SIG-M5 treated with dmso at 0.1 percent for 504 hours (cell line): ENCODE measurements around the gene CCS.
A peak's percentile ranks its signal among the peaks of the same experiment; 100 is the strongest.
"Not testable (repeated sequence)": the region's sequence is repeated elsewhere in the genome, so short reads cannot be mapped to it uniquely, and the experiment has no call there.

Experiments used
- DNase-seq: peaks from one replicate; lab custom pipeline; 2025; ENCODE audit not compliant: unreplicated experiment; lab: John Stamatoyannopoulos, UW

CCS gene

DNA sequence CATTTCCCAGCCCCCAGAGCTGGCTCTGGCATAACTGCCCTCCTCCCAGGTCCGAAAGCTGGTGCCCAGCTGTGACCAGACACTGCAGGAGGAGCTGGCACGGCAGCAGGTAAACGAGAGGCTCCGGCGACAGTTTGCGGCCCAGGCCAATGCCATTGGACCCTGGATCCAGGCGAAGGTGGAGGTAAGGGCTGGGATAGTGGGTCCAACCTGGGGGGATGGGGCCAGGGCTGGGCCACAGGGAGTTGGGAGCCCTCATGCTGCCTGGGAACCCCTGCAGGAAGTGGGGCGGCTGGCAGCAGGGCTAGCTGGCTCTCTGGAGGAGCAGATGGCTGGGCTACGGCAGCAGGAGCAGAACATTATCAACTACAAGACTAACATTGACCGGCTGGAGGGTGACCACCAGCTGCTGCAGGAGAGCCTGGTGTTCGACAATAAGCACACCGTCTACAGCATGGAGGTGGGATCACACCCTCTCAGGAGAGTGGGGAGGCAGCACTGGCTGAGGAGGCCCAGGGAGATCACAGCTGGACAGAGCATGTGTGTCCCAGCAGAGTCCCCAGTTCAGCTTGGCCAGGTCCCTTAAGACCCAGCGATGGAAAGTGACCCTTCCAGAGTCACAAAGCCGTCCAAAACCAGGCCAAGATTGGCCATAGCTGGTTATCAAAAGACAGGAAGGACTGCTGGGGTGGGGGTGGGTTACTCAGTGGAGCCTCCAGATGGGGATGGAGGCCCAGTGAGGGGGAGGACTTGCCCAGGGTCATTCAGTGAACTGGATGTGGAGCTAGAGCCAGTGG is 31.6 kb upstream of the CCS start:
- DNase-seq = no peak

DNA sequence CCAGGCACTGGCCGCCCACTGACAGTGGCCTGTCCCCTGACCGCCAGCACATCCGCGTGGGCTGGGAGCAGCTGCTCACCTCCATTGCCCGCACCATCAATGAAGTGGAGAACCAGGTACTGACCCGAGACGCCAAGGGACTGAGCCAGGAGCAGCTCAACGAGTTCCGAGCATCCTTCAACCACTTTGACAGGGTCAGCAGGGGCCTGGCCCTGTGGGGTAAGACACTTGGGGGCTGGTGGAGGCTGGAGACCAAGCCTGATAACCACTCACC is 31.1 kb upstream of the CCS start:
- DNase-seq = no peak

DNA sequence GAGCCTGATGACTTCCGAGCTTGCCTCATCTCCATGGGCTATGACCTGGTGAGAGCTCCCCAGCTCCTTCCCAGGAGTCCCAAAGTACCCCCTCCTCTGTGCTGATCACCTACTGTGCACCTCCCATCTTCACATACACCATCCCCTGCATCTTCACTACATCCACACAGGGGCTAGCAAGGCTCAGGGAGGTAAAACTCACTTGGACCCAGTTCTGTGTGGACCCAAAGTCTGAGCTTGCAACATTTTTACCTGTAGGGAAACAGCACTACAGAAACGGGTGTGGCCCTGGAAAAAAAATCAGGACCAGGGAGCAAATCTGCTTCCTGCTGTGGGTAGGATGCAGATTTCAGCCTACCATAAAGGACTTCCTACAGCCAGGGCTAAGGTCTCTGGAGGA is 30.7 kb upstream of the CCS start:
- no peak for DNase-seq

DNA sequence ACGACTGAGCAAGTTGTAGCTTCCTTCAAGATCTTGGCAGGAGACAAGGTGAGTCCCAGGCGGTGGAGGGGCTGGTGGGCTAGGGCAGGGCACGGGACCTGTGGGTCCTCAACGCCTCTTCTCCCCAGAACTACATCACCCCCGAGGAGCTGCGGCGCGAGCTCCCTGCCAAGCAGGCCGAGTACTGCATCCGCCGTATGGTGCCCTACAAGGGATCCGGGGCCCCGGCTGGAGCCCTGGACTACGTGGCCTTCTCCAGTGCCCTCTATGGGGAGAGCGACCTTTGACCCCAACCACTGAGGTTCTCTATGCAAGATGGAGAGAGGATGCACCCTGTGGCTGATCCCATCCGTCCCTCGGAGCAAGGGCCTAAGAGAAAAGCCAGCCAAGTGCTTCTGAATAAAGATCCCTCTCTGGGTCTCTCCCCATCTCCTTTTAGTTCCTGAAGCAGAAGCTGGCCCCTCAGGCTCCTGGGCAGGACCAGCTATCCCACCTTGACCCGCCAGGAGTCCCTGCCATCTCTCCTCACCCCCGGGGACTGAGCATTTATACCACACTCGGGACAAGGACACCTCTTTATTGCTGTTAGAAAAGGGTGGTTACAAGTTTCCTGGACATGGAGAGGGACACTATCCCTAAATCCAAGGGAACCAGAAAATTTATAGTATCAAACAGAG is 29.9 kb upstream of the CCS start:
- DNase-seq = no peak

DNA sequence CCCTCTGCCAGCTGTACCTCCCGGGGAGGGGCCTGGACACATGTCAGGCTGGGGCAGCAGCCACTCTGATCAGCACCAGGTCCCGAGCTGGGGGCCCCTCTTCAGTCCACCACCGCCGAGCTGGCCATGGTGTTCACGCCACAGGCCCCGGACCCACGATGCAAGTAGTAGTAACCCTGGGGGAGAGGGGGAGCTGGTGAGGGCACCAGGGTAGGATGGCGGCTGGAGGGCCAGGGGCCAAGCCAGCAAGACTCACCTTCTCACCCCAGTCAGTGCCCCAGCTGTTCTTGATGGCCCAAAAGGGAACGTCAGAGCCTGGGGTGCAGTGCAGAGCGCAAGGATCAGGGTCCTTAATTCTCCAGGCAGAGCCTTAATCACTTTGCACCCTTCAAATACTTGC is 29.2 kb upstream of the CCS start:
- DNase-seq = no peak

DNA sequence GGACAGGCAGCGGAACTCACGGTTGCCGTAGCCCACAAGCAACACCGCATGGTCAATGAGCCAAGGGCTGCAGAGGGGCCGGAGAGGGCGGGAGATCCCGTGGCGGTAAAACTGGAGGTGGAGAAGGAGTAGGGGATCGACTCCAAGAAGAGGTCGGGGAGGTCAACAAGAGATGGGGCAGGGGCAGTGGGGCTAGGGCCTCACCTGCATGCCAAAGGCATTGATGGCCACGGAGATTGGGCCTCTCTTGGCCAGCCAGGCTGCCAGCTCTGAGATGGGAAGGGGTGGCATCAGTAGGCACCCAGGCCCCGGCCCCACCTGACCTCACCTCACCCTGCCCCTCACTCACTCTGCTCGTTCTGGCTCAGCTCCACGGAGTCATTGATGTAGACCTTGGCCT is 28.4 kb upstream of the CCS start:
- DNase-seq = no peak

DNA sequence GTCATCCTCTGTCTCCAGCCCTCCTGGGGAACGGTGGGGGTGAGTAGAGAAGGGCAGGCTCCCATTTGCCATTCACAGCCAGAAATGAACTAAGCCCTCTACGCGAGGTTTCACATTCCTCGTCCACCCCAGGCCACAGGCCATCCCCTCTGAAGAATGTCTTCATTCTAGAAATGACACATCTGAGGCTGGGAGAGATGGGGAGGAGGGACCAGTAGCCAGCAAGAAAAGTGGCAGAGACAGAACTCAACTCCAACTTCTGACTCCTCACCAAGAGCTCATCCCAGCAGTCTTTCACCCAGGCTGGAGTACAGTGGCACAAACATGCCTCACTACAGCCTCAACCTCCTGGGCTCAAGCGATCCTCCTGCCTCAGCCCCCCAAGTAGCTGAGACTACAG is 28.0 kb upstream of the CCS start:
- no peak for DNase-seq

DNA sequence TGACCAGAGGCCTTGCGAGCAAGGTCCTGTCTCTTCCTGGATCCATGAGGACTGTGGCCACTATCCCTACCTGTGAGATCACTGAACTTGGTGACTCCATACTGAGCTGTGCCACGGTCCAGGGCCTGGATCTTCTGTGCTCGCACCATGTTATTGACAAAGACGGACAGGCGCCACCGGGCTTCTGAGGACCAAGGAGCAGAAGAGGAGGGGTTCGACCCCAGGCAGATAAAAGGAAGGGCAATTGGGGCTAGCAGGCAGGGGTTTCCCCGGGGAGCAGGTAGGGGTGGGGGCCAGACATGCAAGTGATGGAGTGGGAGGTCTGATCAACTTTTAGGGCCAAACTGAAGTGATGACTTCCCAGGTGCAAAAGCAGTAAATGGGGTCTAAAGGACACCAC is 26.8 kb upstream of the CCS start:
- no peak for DNase-seq

DNA sequence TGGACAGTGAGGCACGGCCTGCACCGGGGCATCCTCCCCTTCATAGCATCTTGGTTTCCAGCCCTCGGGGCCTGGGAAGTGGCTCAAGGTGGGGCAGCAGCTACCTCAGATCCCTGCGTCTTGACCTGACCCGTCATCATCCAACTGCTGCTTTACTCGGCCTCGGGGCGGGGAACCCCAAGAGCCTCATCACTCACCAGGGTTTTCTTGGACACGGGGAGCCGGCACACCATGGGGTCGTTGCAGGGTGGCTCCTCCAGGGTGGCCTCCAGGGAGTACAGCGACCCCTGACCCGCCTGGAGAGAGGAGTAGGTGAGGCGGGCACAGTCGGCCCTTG is 25.2 kb upstream of the CCS start:
- DNase-seq = no peak

DNA sequence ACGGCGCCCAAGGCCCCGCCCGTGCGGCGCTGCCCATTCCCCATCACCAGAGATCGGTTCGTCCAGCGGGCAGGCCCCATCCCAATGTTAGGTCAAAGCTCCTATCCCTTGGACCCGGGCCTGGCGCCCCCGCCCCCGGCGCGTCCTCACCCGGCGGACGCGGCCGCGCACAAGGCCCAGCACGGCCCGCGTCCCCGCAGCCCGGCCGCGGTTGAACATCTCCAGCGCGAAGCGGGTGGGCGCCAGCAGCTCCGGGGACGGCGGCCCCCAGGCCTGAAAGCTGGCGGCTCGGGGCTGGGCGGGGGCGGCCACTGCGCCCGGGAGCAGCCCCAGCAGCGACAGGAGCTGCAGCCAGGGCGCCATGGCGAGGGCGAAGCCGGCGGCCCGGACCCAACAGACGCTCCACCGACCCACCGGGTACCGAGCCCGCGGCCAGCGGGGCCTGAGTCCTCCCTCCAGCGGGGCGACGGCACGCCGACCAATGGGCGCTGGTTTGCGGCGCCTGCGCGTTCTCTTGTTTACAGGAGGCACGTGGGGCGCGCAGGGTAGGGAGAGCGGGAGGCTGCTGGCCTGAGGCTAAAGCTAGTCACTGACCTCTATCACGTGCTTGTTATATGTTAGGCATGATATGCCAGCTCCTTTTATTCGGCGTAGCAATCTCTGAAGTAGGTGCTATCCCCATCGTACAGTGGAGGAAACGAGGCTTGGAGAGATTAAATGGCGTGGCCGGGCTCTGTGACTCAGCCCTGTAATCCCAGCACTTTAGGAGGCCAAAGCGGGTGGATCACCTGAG is 24.7 kb upstream of the CCS start, which contains the start of gene CTSF:
TSS of gene CTSF (minus strand) at position 483 of the 793 bp plus-strand sequence. CDS start at position 363, 120 bp downstream.
- DNase-seq = peak; percentile 33

DNA sequence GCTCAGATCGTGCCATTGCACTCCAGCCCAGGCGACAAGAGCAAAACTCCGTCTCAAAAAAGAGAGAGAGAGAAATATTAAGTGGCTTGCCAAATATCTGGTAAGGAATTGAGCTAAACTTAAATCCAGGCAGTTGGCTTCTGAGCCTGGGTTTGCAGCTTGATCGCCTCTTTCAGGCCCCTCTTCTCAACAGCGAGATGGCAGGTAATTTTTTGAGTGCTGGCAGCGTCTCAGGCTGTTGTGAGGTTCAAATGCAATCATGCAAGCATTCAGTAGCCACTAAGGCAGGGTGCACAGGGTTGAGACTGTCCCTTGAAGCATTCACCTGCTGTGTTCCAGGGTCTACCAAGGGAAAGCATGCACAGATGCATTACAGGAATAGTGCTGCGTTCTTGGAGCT is 23.9 kb upstream of the CCS start:
- no peak for DNase-seq

DNA sequence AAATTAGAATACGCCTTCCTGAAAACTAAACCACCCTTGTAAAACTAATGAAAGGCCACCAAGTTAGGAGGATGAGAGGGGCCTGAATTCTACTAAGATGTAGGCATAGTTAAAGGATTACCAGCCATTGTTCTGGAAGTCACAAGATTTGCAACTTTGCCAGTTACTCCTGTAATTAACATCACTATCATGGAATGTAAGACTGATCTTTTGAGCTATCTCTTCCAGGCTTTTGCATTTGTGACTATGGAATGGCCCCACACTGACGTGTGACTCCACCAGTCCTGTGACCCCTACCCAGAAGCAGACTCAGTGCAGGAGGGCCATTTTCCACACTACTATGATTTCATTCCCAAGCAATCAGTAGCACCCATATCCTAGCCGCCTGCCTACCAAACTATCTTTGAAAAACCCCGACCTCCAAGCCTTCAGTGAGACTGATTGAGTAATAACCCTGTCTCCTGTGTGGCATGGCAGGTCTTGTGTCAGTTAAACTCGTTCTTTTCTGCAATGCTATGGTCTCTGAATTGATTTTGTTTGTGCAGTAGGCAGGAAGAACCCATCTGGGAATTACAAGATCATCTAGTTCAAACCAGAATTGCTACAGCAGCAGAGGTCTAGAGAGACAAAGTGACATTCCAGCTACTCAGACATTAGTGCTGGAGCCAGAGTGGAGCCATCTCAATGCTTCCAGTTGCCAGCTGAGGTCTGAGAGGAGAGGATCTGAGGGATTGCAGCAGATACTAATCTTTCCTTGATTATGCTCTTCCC is 22.7 kb upstream of the CCS start:
- no peak for DNase-seq

DNA sequence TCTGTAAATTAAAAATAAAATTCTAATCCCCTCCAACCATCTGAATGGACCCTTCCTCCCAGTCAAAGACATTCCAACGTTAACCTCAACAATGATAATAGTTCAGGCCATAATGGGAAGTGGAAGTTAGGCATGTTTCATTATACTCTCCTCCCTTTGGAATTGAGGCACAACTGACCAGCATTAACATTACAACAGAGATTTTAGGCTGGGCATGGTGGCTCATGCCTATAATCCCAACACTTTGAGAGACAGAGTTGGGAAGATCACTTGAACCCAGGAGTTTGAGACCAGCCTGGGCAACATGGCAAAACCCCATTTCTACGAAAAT is 22.2 kb upstream of the CCS start:
- DNase-seq = no peak

DNA sequence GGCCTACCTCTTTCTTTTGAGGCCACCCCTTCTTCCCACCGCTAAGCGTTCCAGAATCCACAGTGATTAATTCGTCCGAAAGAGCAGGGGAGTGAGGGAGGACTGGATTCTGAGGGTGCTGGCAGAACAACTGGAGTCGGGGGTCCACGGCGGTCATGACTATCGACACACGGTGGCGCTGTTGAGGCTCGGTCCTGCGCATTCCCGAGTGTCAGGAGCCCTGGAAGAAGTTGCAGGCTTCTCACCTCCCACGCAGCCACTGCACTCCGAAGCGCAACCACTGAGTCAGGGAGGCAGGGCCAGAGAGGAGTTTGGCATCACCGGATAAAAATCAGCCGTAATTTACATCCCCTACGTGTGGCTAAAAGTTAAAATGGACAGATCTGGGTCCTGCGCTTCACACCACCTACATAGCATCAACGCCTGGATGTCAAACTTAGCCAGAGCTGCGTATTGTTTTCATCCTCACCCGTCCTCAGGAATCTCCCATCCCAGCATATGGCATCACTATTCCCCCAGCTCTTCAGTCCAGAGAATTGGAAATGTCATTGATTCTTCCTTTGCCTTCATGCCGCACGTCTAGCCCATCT is 13.9 kb upstream of the CCS start:
- no peak for DNase-seq

DNA sequence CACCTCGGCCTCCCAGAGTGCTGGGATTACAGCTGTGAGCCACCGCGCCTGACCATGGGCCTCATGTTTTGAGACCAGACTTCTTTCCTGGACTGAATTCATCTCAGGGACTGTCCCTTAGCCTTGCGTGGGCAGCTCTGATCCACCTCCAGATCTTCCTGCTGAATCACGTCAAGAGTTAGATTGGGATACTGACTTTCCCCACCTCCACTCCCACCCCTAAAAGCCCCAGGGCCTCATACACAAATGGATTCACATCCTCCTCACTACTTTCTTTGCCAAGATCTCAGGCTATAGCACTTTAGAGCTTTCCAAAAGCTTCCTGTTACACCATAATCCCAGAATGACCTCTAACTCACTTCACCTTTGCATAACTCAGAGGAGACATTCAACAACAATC is 12.2 kb upstream of the CCS start:
- DNase-seq = no peak

DNA sequence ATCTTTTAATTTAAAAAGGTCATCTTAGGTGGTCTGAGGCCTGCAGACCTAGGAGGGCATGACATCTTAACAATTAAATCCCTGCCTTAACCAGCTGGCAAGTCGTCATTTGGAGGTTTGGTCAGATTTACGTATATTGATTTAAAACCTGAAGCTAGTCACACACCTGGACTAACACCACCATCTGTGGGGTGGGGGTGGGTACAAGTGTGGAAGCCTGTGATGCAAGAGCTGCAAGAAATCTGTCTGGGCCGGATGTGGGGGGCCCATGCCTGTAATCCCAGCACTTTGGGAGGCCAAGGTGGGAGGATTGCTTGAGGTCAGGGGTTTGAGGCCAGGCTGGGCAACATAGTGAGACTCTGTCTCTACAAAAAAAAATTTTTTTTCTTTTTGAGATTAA is 11.7 kb upstream of the CCS start:
- DNase-seq = no peak

DNA sequence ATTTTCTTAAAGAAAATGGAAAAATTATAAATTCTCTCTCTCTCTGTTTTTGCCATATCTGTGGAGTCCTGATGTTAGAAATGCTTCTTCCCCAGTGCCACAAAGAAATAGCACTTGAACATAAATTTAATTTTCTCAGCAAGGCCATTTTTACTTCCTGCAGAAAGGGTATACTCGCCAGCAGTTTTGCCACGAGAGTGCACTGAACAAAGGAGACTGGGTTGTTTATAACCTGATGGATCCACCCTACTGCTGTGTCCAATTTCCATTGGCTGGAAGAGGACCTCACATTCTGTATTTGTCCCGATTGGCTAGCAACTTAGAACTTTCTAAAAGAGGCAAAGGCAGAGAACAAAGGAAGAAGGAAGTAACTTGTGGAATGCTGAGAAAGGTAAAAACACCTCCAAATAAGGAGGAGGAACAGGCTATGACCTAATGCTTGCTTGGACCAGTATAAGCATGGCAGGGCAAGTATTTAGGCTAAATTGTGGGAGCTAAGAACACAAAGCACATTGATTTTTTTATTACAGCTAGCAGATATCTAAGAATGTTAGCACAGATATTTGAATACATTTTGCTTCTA is 10.3 kb upstream of the CCS start:
- DNase-seq = not testable (repeated sequence)

DNA sequence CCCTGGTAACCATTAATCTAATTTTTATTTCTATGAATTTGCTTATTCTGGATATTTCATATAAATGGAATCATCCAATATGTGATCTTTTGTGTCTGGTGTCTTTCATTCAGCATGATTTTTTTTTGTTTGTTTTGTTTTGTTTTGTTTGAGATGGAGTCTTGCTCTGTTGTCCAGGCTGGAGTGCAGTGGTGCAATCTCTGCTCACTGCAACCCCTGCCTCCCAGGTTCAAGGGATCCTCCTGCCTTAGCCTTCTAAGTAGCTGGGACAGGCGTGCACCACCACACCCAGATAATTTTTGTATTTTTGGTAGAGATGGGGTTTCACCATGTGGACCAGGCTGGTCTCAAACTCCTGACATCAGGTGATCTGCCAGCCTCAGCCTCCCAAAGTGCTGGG is 7.5 kb upstream of the CCS start:
- DNase-seq = not testable (repeated sequence)

DNA sequence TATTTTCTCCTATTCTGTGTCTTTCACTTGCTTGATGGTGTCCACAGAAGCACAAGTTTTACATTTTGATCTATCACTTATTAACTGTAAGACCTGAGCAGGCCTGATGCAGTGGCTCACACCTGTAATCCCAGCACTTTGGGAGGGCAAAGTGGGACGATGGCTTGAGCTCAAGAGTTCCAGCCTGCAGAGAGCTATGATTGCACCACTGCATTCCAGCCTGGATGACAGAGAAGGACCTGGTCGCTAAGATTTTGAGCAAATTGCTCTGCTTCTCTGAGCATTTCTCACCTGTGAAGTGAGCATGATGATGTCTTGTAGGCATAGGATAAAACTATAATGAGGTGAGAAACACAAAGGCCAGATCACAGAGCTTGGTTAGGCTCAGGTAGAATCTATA is 6.8 kb upstream of the CCS start:
- no peak for DNase-seq

DNA sequence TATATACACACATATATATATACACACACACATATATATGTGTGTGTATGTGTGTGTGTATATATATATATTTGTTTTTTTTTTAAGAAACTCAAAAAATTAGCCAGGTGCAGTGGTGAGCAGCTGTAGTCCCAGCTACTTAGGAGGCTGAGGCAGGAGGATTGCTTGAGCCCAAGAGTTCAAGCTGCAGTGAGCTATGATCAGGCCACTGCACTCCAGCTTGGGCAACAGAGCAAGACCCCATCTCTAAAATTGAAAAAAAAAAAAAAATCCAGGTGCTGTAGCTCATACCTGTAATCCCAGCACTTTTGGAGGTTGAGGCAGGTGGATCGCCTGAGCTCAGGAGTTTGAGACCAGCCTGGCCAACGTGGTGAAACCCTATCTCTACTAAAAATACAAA is 3.7 kb upstream of the CCS start:
- DNase-seq = not testable (repeated sequence)
